ENCODE results near the gene MAEA. TPM values are rescaled to one million over a fixed set of nuclear protein-coding genes. Genes with fewer than 3 reads are reported as not detected.

Gene MAEA
- total and polyA plus RNA-seq, 2 of the 8 experiments (the other 6 are each of a cell fraction or from before 2014, with no cell fraction given) = 75.8 to 133 TPM

DNA sequence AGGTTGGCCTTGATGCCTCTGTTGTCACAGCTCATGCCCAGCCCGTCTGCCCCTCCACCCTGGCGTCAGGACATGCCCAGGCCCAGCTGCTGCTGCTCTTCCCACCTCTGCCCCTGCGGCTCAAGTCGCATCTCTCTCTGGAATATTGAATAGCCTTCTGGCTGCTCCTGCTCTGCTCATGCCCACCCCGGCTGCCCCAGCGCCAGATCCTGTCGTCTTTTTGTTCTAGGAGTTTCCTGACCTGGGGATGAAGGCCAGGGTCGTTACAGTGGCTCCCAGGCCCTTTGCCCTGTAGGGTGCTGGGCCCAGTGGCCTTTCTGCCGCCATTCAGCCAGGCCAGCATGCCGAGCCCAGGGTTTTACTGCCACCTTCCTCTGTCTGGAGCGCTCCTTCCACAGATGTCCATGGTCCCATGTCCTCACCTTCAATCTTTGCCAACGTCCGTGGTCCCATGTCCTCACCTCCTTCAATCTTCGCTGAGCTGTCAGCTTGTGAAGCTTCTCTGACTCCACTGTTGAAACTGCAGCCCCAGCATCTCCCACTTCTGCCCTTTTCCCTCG, 9.7 kb downstream of the MAEA start:
- Histone ChIP-seq H3K4me3 (ENCODE audit: extremely low read depth in 1 of 4, insufficient read depth in 2 of 4, low read depth in 3 of 4, low read length in 4 of 4) (no peak overlapping the region), H3K14ac (ENCODE audit: insufficient read length) (no peak overlapping the region), H3K18ac (ENCODE audit: extremely low read depth, low read length) (no peak overlapping the region), H3K27me3 (replicated peaks in 1 of 4; ENCODE audit: control insufficient read depth in 3 of 4, extremely low read depth in 1 of 4, insufficient read depth in 3 of 4, low read length in 3 of 4) (no peaks in the 10 kb centered on the region), H3K4me2 (ENCODE audit: insufficient read depth in 1 of 2, low read depth in 2 of 2, low read length in 2 of 2) (no peak overlapping the region), H3K79me1 (ENCODE audit: low read depth, low read length) (peaks cover 26% of the 10 kb centered on the region), H2BK15ac (ENCODE audit: low read length) (no peak overlapping the region), H4K5ac (ENCODE audit: insufficient read length, low read depth, low read length) (no peak overlapping the region), H3K79me2 (ENCODE audit: control insufficient read depth in 1 of 2, insufficient read depth in 2 of 2, low read length in 2 of 2) (peaks cover 12 to 91% of the 10 kb centered on the region in 2 experiments; a peak in 3 of 4 replicates), H2BK20ac (ENCODE audit: low read length) (no peak overlapping the region), H4K8ac (ENCODE audit: extremely low read depth, insufficient read depth, low read length) (no peak overlapping the region), H2AFZ (ENCODE audit: low read length) (no peak overlapping the region), H3K9ac (replicated peaks in 1 of 4; ENCODE audit: extremely low read depth in 1 of 4, low read depth in 3 of 4, low read length in 3 of 4) (no peak overlapping the region), H2BK12ac (ENCODE audit: low read depth, low read length) (no peak overlapping the region), H2BK120ac (replicated peaks; ENCODE audit: low read depth, low read length) (no peak overlapping the region), H2BK5ac (ENCODE audit: low read depth, low read length) (0 out of 2 replicates have a peak overlapping the region, but pooled peaks have one; percentile 35), H3K23me2 (ENCODE audit: low read depth, low read length) (no peaks in the 10 kb centered on the region), H3K9me3 (ENCODE audit: insufficient read depth in 2 of 2, low read depth in 1 of 2, low read length in 1 of 2) (no peaks in the 10 kb centered on the region), H3K4me1 (replicated peaks in 1 of 4; ENCODE audit: control insufficient read depth in 3 of 4, insufficient read depth in 4 of 4, low read length in 3 of 4) (peaks cover 3 to 26% (median 10%) of the 10 kb centered on the region in 4 experiments), H3K36me3 (ENCODE audit: control insufficient read depth in 2 of 4, insufficient read depth in 4 of 4, low read length in 3 of 4) (peaks cover 2 to 24% (median 3%) of the 10 kb centered on the region in 4 experiments; a peak in 6 of 8 replicates), H3K27ac (ENCODE audit: low read depth, low read length) (no peak overlapping the region), H3K4ac (replicated peaks; ENCODE audit: insufficient read length, low read depth, low read length) (no peak overlapping the region), H4K20me1 (replicated peaks in 1 of 2; ENCODE audit: control insufficient read depth in 1 of 2, insufficient read depth in 2 of 2, low read length in 2 of 2) (peaks cover 31 to 34% of the 10 kb centered on the region in 2 experiments), H2AK5ac (ENCODE audit: low read depth, low read length) (no peak overlapping the region), H3K23ac (ENCODE audit: insufficient read length) (no peak overlapping the region), H3K56ac (replicated peaks; ENCODE audit: insufficient read length, low read depth, low read length) (no peak overlapping the region), H4K91ac (replicated peaks; ENCODE audit: insufficient read length, low read length) (no peak overlapping the region)
- TF ChIP-seq RAD21 (IDR thresholded peaks at IDR 0.05 in 1 of 2, conservative IDR thresholded peaks at IDR 0.05 in 1 of 2; ENCODE audit: low read depth in 2 of 2, low read length in 2 of 2) = no peak
- TF ChIP-seq ASH2L (IDR thresholded peaks at IDR 0.05; ENCODE audit: low read length) = no peak
- TF ChIP-seq CHD2 (IDR thresholded peaks at IDR 0.05; ENCODE audit: low read length) = no peak
- WGBS, 2 experiments (ENCODE audit: extremely low coverage in 1 of 2, insufficient coverage in 1 of 2, insufficient read length in 1 of 2, insufficient replicate concordance in 2 of 2, low coverage in 1 of 2, low lambda C conversion rate in 2 of 2, missing lambda C conversion rate in 1 of 2) = 92% methylated on average over 15 of the region's 15 CpGs; no CpG with 5 or more reads in 1 of the 2 experiments
- no peak for DNase-seq (ENCODE audit: low read depth in 1 of 2, low spot score in 2 of 2)
- POLR2A ChIA-PET (ENCODE audit: partially characterized antibody) = interaction anchor here (1.0 to 2.3 kb wide), 4 partner anchors 10 to 49 kb away, joined by 4 to 6 read pairs (median 4); partner anchors contain the start of gene MAEA
- CTCF ChIA-PET (ENCODE audit: partially characterized antibody) = interaction anchor here (0.8 to 2.0 kb wide), 2 partner anchors 10 to 31 kb away, joined by 4 to 7 read pairs; no protein-coding TSS in a partner anchor
- no peak for FAIRE-seq

All from H1 (cell line).